ENCODE results near the gene RBM4B. TPM values are rescaled to one million over a fixed set of nuclear protein-coding genes. Genes with fewer than 3 reads are reported as not detected.

Gene RBM4B
- total and polyA plus RNA-seq, 3 experiments from 2014 or later = 13.1 to 20.0 (median 19.5) TPM

- Histone ChIP-seq H3K27ac (ENCODE audit: low read depth, low read length) (no peak overlapping the region), H3K27me3 (ENCODE audit: insufficient read depth, low read length, poor library complexity, severe bottlenecking) (no peaks in the 10 kb centered on the region), H3K4me1 (ENCODE audit: insufficient read depth, low read length) (no peaks in the 10 kb centered on the region), H3K36me3 (ENCODE audit: insufficient read depth, low read length) (no peaks in the 10 kb centered on the region), H3K4me3 (ENCODE audit: low read length) (no peak overlapping the region), H3K9me3 (ENCODE audit: low read length) (no peaks in the 10 kb centered on the region)
- H3K27me3 Mint-ChIP-seq = peaks cover 12 to 36% of the 10 kb centered on the region in 2 donors
- peak overlapping the region in 2 of 8 donors; percentile 48 for H3K27ac Mint-ChIP-seq
- no peaks in the 10 kb centered on the region for H3K9me3 Mint-ChIP-seq
- no peaks in the 10 kb centered on the region for H3K4me1 Mint-ChIP-seq
- peak in 1 of 5 donors; percentile 2 for DNase-seq
- POLR2A ChIA-PET = no interaction called here
- no peak overlapping the region for H3K4me3 Mint-ChIP-seq
- no peaks in the 10 kb centered on the region for H3K36me3 Mint-ChIP-seq
- CTCF ChIA-PET = no interaction called here
These were observed 36.2 kb upstream of the RBM4B start for GRCh38 chr11:66713746-66714480.

- no peak overlapping the region for H3K27ac Mint-ChIP-seq
- no peaks in the 10 kb centered on the region for H3K9me3 ChIP-seq (ENCODE audit: low read length)
- no peaks in the 10 kb centered on the region for H3K36me3 Mint-ChIP-seq
- H3K27me3 Mint-ChIP-seq = peaks cover 7 to 20% of the 10 kb centered on the region in 2 donors
- CTCF ChIA-PET = interaction anchor here (1.2 kb wide), 1 partner anchor 123 kb away, joined by 3 read pairs; no protein-coding TSS in a partner anchor
- no peak for DNase-seq
- H3K4me1 Mint-ChIP-seq = no peaks in the 10 kb centered on the region
- no peak overlapping the region for H3K27ac ChIP-seq (ENCODE audit: low read depth, low read length)
- no peaks in the 10 kb centered on the region for H3K27me3 ChIP-seq (ENCODE audit: insufficient read depth, low read length, poor library complexity, severe bottlenecking)
- no peak overlapping the region for H3K4me3 ChIP-seq (ENCODE audit: low read length)
- H3K36me3 ChIP-seq (ENCODE audit: insufficient read depth, low read length) = no peaks in the 10 kb centered on the region
- POLR2A ChIA-PET = no interaction called here
- H3K4me3 Mint-ChIP-seq = no peak overlapping the region
- H3K4me1 ChIP-seq (ENCODE audit: insufficient read depth, low read length) = no peaks in the 10 kb centered on the region
- no peaks in the 10 kb centered on the region for H3K9me3 Mint-ChIP-seq
These were observed 32.8 kb upstream of the RBM4B start for GRCh38 chr11:66710384-66710930.

- H3K27me3 ChIP-seq (ENCODE audit: insufficient read depth, low read length, poor library complexity, severe bottlenecking) = no peaks in the 10 kb centered on the region
- H3K9me3 ChIP-seq (ENCODE audit: low read length) = no peaks in the 10 kb centered on the region
- H3K27me3 Mint-ChIP-seq = peaks cover 6 to 9% of the 10 kb centered on the region in 2 donors
- H3K4me1 Mint-ChIP-seq = peaks cover 0 to 3% (median 0%) of the 10 kb centered on the region in 3 donors
- ChIA-PET CTCF (interaction anchor here (1.0 kb wide), 1 partner anchor 10 kb away, joined by 3 read pairs; no protein-coding TSS in a partner anchor), POLR2A (no interaction called here)
- no peaks in the 10 kb centered on the region for H3K4me1 ChIP-seq (ENCODE audit: insufficient read depth, low read length)
- no peaks in the 10 kb centered on the region for H3K36me3 ChIP-seq (ENCODE audit: insufficient read depth, low read length)
- no peaks in the 10 kb centered on the region for H3K9me3 Mint-ChIP-seq
- H3K4me3 ChIP-seq (ENCODE audit: low read length) = no peak overlapping the region
- DNase-seq = no peak
- H3K36me3 Mint-ChIP-seq = no peaks in the 10 kb centered on the region
- H3K27ac Mint-ChIP-seq = no peak overlapping the region
- H3K27ac ChIP-seq (ENCODE audit: low read depth, low read length) = no peak overlapping the region
- H3K4me3 Mint-ChIP-seq = no peak overlapping the region
These were observed 31.0 kb upstream of the RBM4B start for GRCh38 chr11:66708701-66709100.

- Mint-ChIP-seq H3K36me3 (no peaks in the 10 kb centered on the region), H3K9me3 (no peaks in the 10 kb centered on the region), H3K4me3 (no peak overlapping the region), H3K27me3 (peaks cover 2 to 4% of the 10 kb centered on the region in 2 donors), H3K27ac (no peak overlapping the region), H3K4me1 (peaks cover 0 to 3% (median 0%) of the 10 kb centered on the region in 3 donors)
- no peaks in the 10 kb centered on the region for H3K4me1 ChIP-seq (ENCODE audit: insufficient read depth, low read length)
- CTCF ChIA-PET = interaction anchor here (1.0 to 2.2 kb wide), 2 partner anchors 10 to 13 kb away, joined by 3 to 4 read pairs; no protein-coding TSS in a partner anchor
- H3K27me3 ChIP-seq (ENCODE audit: insufficient read depth, low read length, poor library complexity, severe bottlenecking) = no peaks in the 10 kb centered on the region
- no peak overlapping the region for H3K4me3 ChIP-seq (ENCODE audit: low read length)
- H3K9me3 ChIP-seq (ENCODE audit: low read length) = no peaks in the 10 kb centered on the region
- no peaks in the 10 kb centered on the region for H3K36me3 ChIP-seq (ENCODE audit: insufficient read depth, low read length)
- POLR2A ChIA-PET = no interaction called here
- no peak for DNase-seq
- no peak overlapping the region for H3K27ac ChIP-seq (ENCODE audit: low read depth, low read length)
These were observed 30.4 kb upstream of the RBM4B start for GRCh38 chr11:66708094-66708493.

GRCh38 chr11:66707486-66707885, 29.8 kb upstream of the RBM4B start:
- Mint-ChIP-seq H3K9me3 (no peaks in the 10 kb centered on the region), H3K27ac (no peak overlapping the region), H3K36me3 (no peaks in the 10 kb centered on the region)

GRCh38 chr11:66706989-66707388, 29.3 kb upstream of the RBM4B start:
- Histone ChIP-seq H3K4me3 (ENCODE audit: low read length) (no peak overlapping the region), H3K36me3 (ENCODE audit: insufficient read depth, low read length) (no peaks in the 10 kb centered on the region), H3K27ac (ENCODE audit: low read depth, low read length) (no peak overlapping the region), H3K27me3 (ENCODE audit: insufficient read depth, low read length, poor library complexity, severe bottlenecking) (no peaks in the 10 kb centered on the region), H3K9me3 (ENCODE audit: low read length) (no peaks in the 10 kb centered on the region), H3K4me1 (ENCODE audit: insufficient read depth, low read length) (no peaks in the 10 kb centered on the region)
- Mint-ChIP-seq H3K27me3 (peaks cover 2 to 4% of the 10 kb centered on the region in 2 donors), H3K4me3 (no peak overlapping the region), H3K4me1 (peaks cover 0 to 3% (median under 1%) of the 10 kb centered on the region in 3 donors), H3K36me3 (no peaks in the 10 kb centered on the region), H3K27ac (peak overlapping the region in 1 of 8 donors; percentile 2), H3K9me3 (no peaks in the 10 kb centered on the region)
- ChIA-PET POLR2A (no interaction called here), CTCF (interaction anchor here (2.2 kb wide), 1 partner anchor 12 kb away, joined by 4 read pairs; no protein-coding TSS in a partner anchor)
- no peak for DNase-seq

More at GRCh38 chr11:66707486-66707885, 29.8 kb upstream of the RBM4B start:
- no peaks in the 10 kb centered on the region for H3K4me1 ChIP-seq (ENCODE audit: insufficient read depth, low read length)
- H3K27ac ChIP-seq (ENCODE audit: low read depth, low read length) = no peak overlapping the region
- H3K4me1 Mint-ChIP-seq = peaks cover 0 to 3% (median 0%) of the 10 kb centered on the region in 3 donors
- H3K36me3 ChIP-seq (ENCODE audit: insufficient read depth, low read length) = no peaks in the 10 kb centered on the region
- POLR2A ChIA-PET = no interaction called here
- H3K4me3 Mint-ChIP-seq = no peak overlapping the region
- CTCF ChIA-PET = interaction anchor here (1.0 to 2.2 kb wide), 2 partner anchors 11 to 12 kb away, joined by 3 to 4 read pairs; no protein-coding TSS in a partner anchor
- no peaks in the 10 kb centered on the region for H3K9me3 ChIP-seq (ENCODE audit: low read length)
- DNase-seq = no peak
- H3K4me3 ChIP-seq (ENCODE audit: low read length) = no peak overlapping the region
- no peaks in the 10 kb centered on the region for H3K27me3 ChIP-seq (ENCODE audit: insufficient read depth, low read length, poor library complexity, severe bottlenecking)
- H3K27me3 Mint-ChIP-seq = peaks cover 2 to 4% of the 10 kb centered on the region in 2 donors

GRCh38 chr11:66705587-66706335, 28.1 kb upstream of the RBM4B start:
- no peak overlapping the region for H3K4me3 Mint-ChIP-seq
- CTCF ChIA-PET = interaction anchor here (2.2 kb wide), 1 partner anchor 10 kb away, joined by 4 read pairs; no protein-coding TSS in a partner anchor
- POLR2A ChIA-PET = no interaction called here

More at GRCh38 chr11:66705587-66706335, 28.1 kb upstream of the RBM4B start:
- H3K4me3 ChIP-seq (ENCODE audit: low read length) = no peak overlapping the region
- H3K4me1 ChIP-seq (ENCODE audit: insufficient read depth, low read length) = no peaks in the 10 kb centered on the region
- no peaks in the 10 kb centered on the region for H3K9me3 Mint-ChIP-seq
- no peak overlapping the region for H3K27ac ChIP-seq (ENCODE audit: low read depth, low read length)
- H3K27ac Mint-ChIP-seq = no peak overlapping the region
- H3K9me3 ChIP-seq (ENCODE audit: low read length) = no peaks in the 10 kb centered on the region
- H3K27me3 Mint-ChIP-seq = peaks cover 0 to 2% of the 10 kb centered on the region in 2 donors
- H3K27me3 ChIP-seq (ENCODE audit: insufficient read depth, low read length, poor library complexity, severe bottlenecking) = no peaks in the 10 kb centered on the region
- H3K36me3 ChIP-seq (ENCODE audit: insufficient read depth, low read length) = no peaks in the 10 kb centered on the region
- no peaks in the 10 kb centered on the region for H3K36me3 Mint-ChIP-seq
- peaks cover 0 to 12% (median 8%) of the 10 kb centered on the region in 3 donors for H3K4me1 Mint-ChIP-seq
- no peak for DNase-seq
